Measurements from ENCODE around the gene ARHGEF4. TPM values are rescaled to one million over a fixed set of nuclear protein-coding genes. Genes with fewer than 3 reads are reported as not detected.

The ARHGEF4 gene
- total RNA-seq, 6 experiments from 2014 or later = 0.44 to 6.7 (median 0.67) TPM; not detected in 2

- Histone ChIP-seq H3K9me3 (no peaks in the 10 kb centered on the region), H3K27ac (no peak overlapping the region), H3K27me3 (no peaks in the 10 kb centered on the region), H3K4me3 (no peak overlapping the region), H3K36me3 (no peaks in the 10 kb centered on the region), H3K4me1 (no peaks in the 10 kb centered on the region)
- intact Hi-C loops (cut with DNase I) = no loop called here
- WGBS (ENCODE audit: insufficient coverage, low coverage, low lambda C conversion rate, missing lambda C conversion rate) = 32% methylated on average over 2 of the region's 8 CpGs
- ATAC-seq (peak in 2 of 4 donors; percentile 21 to 72), DNase-seq (no peak)
- TF ChIP-seq CTCF (IDR thresholded peaks at IDR 0.05) (no peak), POLR2A (IDR thresholded peaks at IDR 0.05) (no peak)
These were observed 12.1 kb upstream of the ARHGEF4 start for GRCh38 chr2:130824492-130825061.

GRCh38 chr2:130825231-130825965 is 11.3 kb upstream of the ARHGEF4 start:
- no peaks in the 10 kb centered on the region for H3K27me3 ChIP-seq
- WGBS (ENCODE audit: insufficient coverage, low coverage, low lambda C conversion rate, missing lambda C conversion rate) = 85% methylated on average over 5 of the region's 16 CpGs
- H3K4me1 ChIP-seq = no peaks in the 10 kb centered on the region
- DNase-seq (peak in 1 of 3 donors; percentile 7), ATAC-seq (no peak)
- no peak overlapping the region for H3K27ac ChIP-seq
- TF ChIP-seq POLR2A (IDR thresholded peaks at IDR 0.05) = no peak
- no peak for TF ChIP-seq CTCF (IDR thresholded peaks at IDR 0.05)
- no peaks in the 10 kb centered on the region for H3K9me3 ChIP-seq
- no peaks in the 10 kb centered on the region for H3K36me3 ChIP-seq
- intact Hi-C loops (cut with DNase I) = no loop called here
- no peak overlapping the region for H3K4me3 ChIP-seq

- intact Hi-C loops (cut with DNase I) = no loop called here
- ATAC-seq (no peak), DNase-seq (peak in 2 of 3 donors; percentile 12 to 39)
- 85% methylated on average over 6 of the region's 13 CpGs for WGBS (ENCODE audit: insufficient coverage, low coverage, low lambda C conversion rate, missing lambda C conversion rate)
- no peak overlapping the region for H3K27ac ChIP-seq
- H3K4me1 ChIP-seq = no peaks in the 10 kb centered on the region
- H3K4me3 ChIP-seq = no peak overlapping the region
- no peak for TF ChIP-seq POLR2A (IDR thresholded peaks at IDR 0.05)
- no peak for TF ChIP-seq CTCF (IDR thresholded peaks at IDR 0.05)
- no peaks in the 10 kb centered on the region for H3K36me3 ChIP-seq
- no peaks in the 10 kb centered on the region for H3K9me3 ChIP-seq
- no peaks in the 10 kb centered on the region for H3K27me3 ChIP-seq
These were observed 10.8 kb upstream of the ARHGEF4 start for GRCh38 chr2:130825966-130826253.

GRCh38 chr2:130826419-130826818 is 10.3 kb upstream of the ARHGEF4 start:
- no peaks in the 10 kb centered on the region for H3K36me3 ChIP-seq
- no peaks in the 10 kb centered on the region for H3K27me3 ChIP-seq
- intact Hi-C loops (cut with DNase I) = no loop called here
- H3K4me3 ChIP-seq = no peak overlapping the region
- ATAC-seq = no peak
- no peaks in the 10 kb centered on the region for H3K4me1 ChIP-seq
- TF ChIP-seq CTCF (IDR thresholded peaks at IDR 0.05) = no peak
- H3K27ac ChIP-seq = no peak overlapping the region
- no peaks in the 10 kb centered on the region for H3K9me3 ChIP-seq
- WGBS (ENCODE audit: insufficient coverage, low coverage, low lambda C conversion rate, missing lambda C conversion rate) = 57% methylated on average over 4 of the region's 12 CpGs
- peak in 1 of 3 donors; percentile 31 for DNase-seq
